OCI-LY7 (cell line): Measurements from ENCODE around the gene IKZF3.

Experiments used
- CTCF ChIP-seq: fragments of 200-600 bp; sonication (generic); conservative IDR thresholded peaks from 2 replicates; pipeline ENCODE4 v1.5.1; 2014; ENCODE audit warnings: mild to moderate bottlenecking, antibody characterized with exemption, low read length, moderate library complexity, mixed read lengths
- EZH2phosphoT487 ChIP-seq: fragments of 200-600 bp; sonication (generic); IDR thresholded peaks from 2 replicates; pipeline ENCODE4 v1.6.1; 2018; ENCODE audit warnings: low read depth, borderline replicate concordance, mild to moderate bottlenecking, mixed run types, antibody characterized with exemption, low read length, moderate library complexity, mixed read lengths

DNA sequence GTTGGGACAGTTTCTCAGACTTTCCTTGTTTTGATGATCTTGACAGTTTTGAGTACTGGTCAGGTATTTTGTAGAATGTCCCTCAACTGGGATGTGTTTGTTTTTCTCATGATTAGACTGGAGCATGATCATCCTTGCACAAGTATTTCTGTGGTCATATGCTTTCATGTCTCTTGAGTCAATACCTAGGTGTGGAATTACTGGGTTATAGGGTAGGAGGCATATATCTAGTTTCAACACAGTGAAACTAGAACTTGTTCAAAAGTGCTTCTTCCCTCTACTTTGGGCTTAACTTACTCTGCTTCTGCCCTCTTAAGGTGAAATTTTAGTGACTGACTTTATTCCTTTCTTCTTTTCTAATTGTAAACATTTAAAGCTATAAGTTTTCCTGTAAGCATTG, 30.1 kb downstream of the IKZF3 start:
- no peak for TF ChIP-seq CTCF
- TF ChIP-seq EZH2phosphoT487 = no peak
